HCT116 (cell line): ENCODE results near the gene C5orf34. TPM values are rescaled to one million over a fixed set of nuclear protein-coding genes. Genes with fewer than 3 reads are reported as not detected.

Experiments
- ATAC-seq: fragments of 200-7000 bp; cut with Tn5 transposase; 2 replicates; pipeline ENCODE4 v1.9.1; 2020; ENCODE audit warnings: mild to moderate bottlenecking, moderate library complexity
- BruUV-seq: library from RNA; stranded (reverse); fragments of 400-500 nt; replicated peaks from 2 replicates; lab custom pipeline; 2021; lab: Mats Ljungman, UMichigan
- CTCF ChIA-PET: fragments of 300-600 bp; sonication (Branson Sonifier 250); formaldehyde crosslinking; loops from one replicate; lab custom pipeline; 2021; ENCODE audit warnings: antibody characterized with exemption; lab: Charles Lee
- POLR2A ChIA-PET: fragments of 300-600, 350-600 bp; sonication (Branson Sonifier 250); formaldehyde crosslinking; loops from one replicate; lab custom pipeline; 2021; ENCODE audit warnings: antibody characterized with exemption; lab: Charles Lee
- RAD21 ChIA-PET, 2 experiments: fragments of 300-600 bp; sonication (Branson Sonifier 250); formaldehyde crosslinking; loops; one replicate each; lab custom pipeline; 2023; ENCODE audit warnings: low total read pairs in 2 of 2; ENCODE audit not compliant: uncharacterized antibody in 2 of 2, unreplicated experiment in 2 of 2, low non-redundant PET in 1 of 2; lab: Charles Lee
- DNase-seq: peaks from one replicate; pipeline ENCODE4 v3.0.0-alpha.2; 2010; ENCODE audit warnings: low read depth, low spot score
- H2AFZ ChIP-seq: fragments of 200-600 bp; shearing (Covaris generic), sonication (generic); 2 replicates; pipeline ENCODE4 v1.6.1; 2017; ENCODE audit warnings: low read depth, mixed run types, mixed read lengths, antibody characterized with exemption, low read length; ENCODE audit not compliant: poor library complexity, severe bottlenecking
- H3K27ac ChIP-seq: 2 replicates; pipeline ENCODE4 v1.5.1; 2012; ENCODE audit warnings: low read depth, low read length
- H3K27me3 ChIP-seq: fragments of 200-600 bp; sonication (generic); 2 replicates; pipeline ENCODE4 v1.6.1; 2016; ENCODE audit warnings: mixed run types, low read length, mixed read lengths; ENCODE audit not compliant: insufficient read depth
- H3K36me3 ChIP-seq, 2 experiments: fragments of 200-500 bp in 1 of 2; fragments of 200-600 bp in 1 of 2; sonication (Bioruptor generic) in 1 of 2; sonication (generic) in 1 of 2; 2 replicates each; pipeline versions ENCODE4 v1.5.1 to v1.6.1; 2014 to 2016; ENCODE audit warnings: low read length in 2 of 2, inconsistent platforms in 1 of 2, mixed read lengths in 1 of 2, mixed run types in 1 of 2; ENCODE audit not compliant: insufficient read depth in 2 of 2, control insufficient read depth in 1 of 2
- H3K4me1 ChIP-seq, 2 experiments: fragments of 200-600 bp in 1 of 2; sonication (generic) in 1 of 2; 2 replicates each; pipeline versions ENCODE4 v1.5.1 to v1.6.1; 2012 to 2017; ENCODE audit warnings: low read length in 2 of 2, inconsistent platforms in 1 of 2, mild to moderate bottlenecking in 1 of 2, mixed read lengths in 1 of 2, mixed run types in 1 of 2, moderate library complexity in 1 of 2; ENCODE audit not compliant: insufficient read depth in 2 of 2, control insufficient read depth in 1 of 2
- H3K4me2 ChIP-seq: fragments of 200-600 bp; sonication (generic); 2 replicates; pipeline ENCODE4 v1.6.1; 2017; ENCODE audit warnings: mixed run types, low read length, mixed read lengths
- H3K4me3 ChIP-seq, 2 experiments: fragments of 200-600 bp in 1 of 2; sonication (generic) in 1 of 2; replicated peaks in 1 of 2; 2 replicates each; pipeline ENCODE4 v1.5.1; 2011 to 2016; ENCODE audit warnings: low read length in 2 of 2, control low read depth in 1 of 2, low read depth in 1 of 2, mild to moderate bottlenecking in 1 of 2, mixed read lengths in 1 of 2, mixed run types in 1 of 2
- H3K79me2 ChIP-seq: fragments of 200-600 bp; sonication (generic); 2 replicates; pipeline ENCODE4 v1.6.1; 2017; ENCODE audit warnings: mild to moderate bottlenecking, mixed run types, low read length, moderate library complexity, mixed read lengths; ENCODE audit not compliant: insufficient read depth
- H3K9ac ChIP-seq: fragments of 200-600 bp; sonication (generic); 2 replicates; pipeline ENCODE4 v1.6.1; 2016; ENCODE audit warnings: low read length, mixed read lengths
- H3K9me2 ChIP-seq: fragments of 200-600 bp; sonication (generic), shearing (Covaris generic); 2 replicates; pipeline ENCODE4 v1.6.1; 2017; ENCODE audit warnings: mixed run types, mild to moderate bottlenecking, moderate library complexity; ENCODE audit not compliant: insufficient read depth
- H3K9me3 ChIP-seq, 2 experiments: fragments of 200-500 bp in 1 of 2; fragments of 200-600 bp in 1 of 2; sonication (Bioruptor generic) in 1 of 2; sonication (generic) in 1 of 2; 2 replicates each; pipeline ENCODE4 v1.6.1; 2014 to 2017; ENCODE audit warnings: low read length in 2 of 2, mixed read lengths in 2 of 2, inconsistent platforms in 1 of 2, low read depth in 1 of 2, mild to moderate bottlenecking in 1 of 2, mixed run types in 1 of 2, moderate library complexity in 1 of 2; ENCODE audit not compliant: control insufficient read depth in 1 of 2, insufficient read depth in 1 of 2
- H4K20me1 ChIP-seq: fragments of 200-600 bp; sonication (generic), shearing (Covaris generic); 2 replicates; pipeline ENCODE4 v1.6.1; 2017; ENCODE audit warnings: mixed run types, mild to moderate bottlenecking, moderate library complexity; ENCODE audit not compliant: insufficient read depth
- CBX3 ChIP-seq: IDR thresholded peaks from 2 replicates; pipeline ENCODE4 v1.6.1; 2012; ENCODE audit warnings: low read depth
- CTCF ChIP-seq, 3 experiments: fragments of 200-600 bp in 1 of 3; sonication (generic) in 1 of 3; IDR thresholded peaks in 2 of 3; conservative IDR thresholded peaks in 1 of 3; 2 replicates each; pipeline ENCODE4 v1.5.1; 2012 to 2017; ENCODE audit warnings: low read depth in 2 of 3, low read length in 2 of 3, antibody characterized with exemption in 1 of 3, borderline replicate concordance in 1 of 3, control low read depth in 1 of 3, mild to moderate bottlenecking in 1 of 3, mixed read lengths in 1 of 3, mixed run types in 1 of 3, moderate library complexity in 1 of 3; ENCODE audit not compliant: insufficient read depth in 1 of 3
- ELF1 ChIP-seq: IDR thresholded peaks from 2 replicates; pipeline ENCODE4 v1.6.1; 2012; ENCODE audit warnings: low read depth, borderline replicate concordance
- FOSL1 ChIP-seq: IDR thresholded peaks from 2 replicates; pipeline ENCODE4 v1.6.1; 2012; ENCODE audit warnings: low read depth
- JUND ChIP-seq: IDR thresholded peaks from 2 replicates; pipeline ENCODE4 v1.6.1; 2012
- POLR2A ChIP-seq: IDR thresholded peaks from 2 replicates; pipeline ENCODE4 v1.7.0; 2011; ENCODE audit warnings: borderline replicate concordance; ENCODE audit not compliant: insufficient read depth, insufficient read length; ENCODE audit errors: extremely low read depth
- RAD21 ChIP-seq: IDR thresholded peaks from 2 replicates; pipeline ENCODE4 v1.6.1; 2012; ENCODE audit warnings: low read depth, mild to moderate bottlenecking
- REST ChIP-seq: IDR thresholded peaks from 2 replicates; pipeline ENCODE4 v1.6.1; 2012; ENCODE audit warnings: low read depth
- SP1 ChIP-seq: IDR thresholded peaks from 2 replicates; pipeline ENCODE4 v1.6.1; 2012; ENCODE audit warnings: low read depth
- TCF7L2 ChIP-seq: IDR thresholded peaks from 2 replicates; pipeline ENCODE4 v1.7.0; 2011; ENCODE audit warnings: borderline replicate concordance, inconsistent platforms; ENCODE audit not compliant: insufficient read depth, insufficient read length; ENCODE audit errors: extremely low read depth
- ZFX ChIP-seq: fragments of 450-650 bp; IDR thresholded peaks from 2 replicates; pipeline ENCODE4 v1.6.1; 2017
- intact Hi-C: fragments of 100-400 bp; cut with micrococcal nuclease; formaldehyde crosslinking; loops from 2 replicates; pipeline ENCODE4 v1.10.0; 2022
- total RNA-seq: library from RNA; stranded (reverse); gene quantifications from one replicate; pipeline ENCODE4 v1.2.1, GENCODE V29; 2021; ENCODE audit not compliant: unreplicated experiment
- TF ChIP-seq, protein P1 (sequence below): IDR thresholded peaks from 2 replicates; pipeline ENCODE4 v1.6.1; 2012

The C5orf34 gene
- total RNA-seq, 1 experiment from 2014 or later = 4.8 TPM

DNA sequence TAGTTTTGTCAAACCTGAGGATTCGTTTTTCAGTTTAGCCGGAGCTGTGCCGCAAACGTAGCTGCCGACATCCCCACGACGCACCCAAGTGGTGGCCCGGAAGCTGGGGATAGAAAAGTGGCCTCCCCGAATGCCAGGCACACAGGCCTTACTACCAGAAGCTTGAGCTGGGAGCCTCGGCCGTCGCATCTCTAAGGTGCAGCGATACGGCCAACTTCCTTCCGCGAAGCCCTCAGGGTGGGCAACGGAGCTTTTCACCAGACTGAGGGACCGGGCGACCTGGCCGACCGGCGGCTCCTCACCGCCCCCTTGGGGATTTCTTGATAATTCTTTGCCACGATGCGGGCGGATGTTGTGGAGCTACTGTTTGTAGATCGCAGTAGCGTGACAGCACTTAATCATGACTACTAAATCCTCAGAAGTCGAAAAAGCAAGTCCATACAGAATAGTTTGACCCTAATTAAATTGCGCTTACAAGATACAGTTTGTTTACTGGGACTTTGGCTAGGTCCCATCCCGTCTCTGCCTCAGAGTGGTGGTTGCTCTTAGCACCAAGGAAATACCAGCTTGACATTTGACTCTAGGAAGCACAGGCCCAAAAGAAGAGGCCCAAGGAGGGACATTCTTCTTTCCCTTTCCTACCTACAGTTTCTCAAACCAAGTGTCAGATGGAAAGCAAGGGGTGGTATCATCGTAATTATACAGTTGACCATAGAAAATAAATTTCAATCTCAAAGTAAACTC lies 30.7 kb downstream of the C5orf34 start (continued):
- TF ChIP-seq CTCF (IDR thresholded peaks at IDR 0.05 in 2 of 3, conservative IDR thresholded peaks at IDR 0.05 in 1 of 3; ENCODE audit: borderline replicate concordance in 1 of 3, insufficient read depth in 1 of 3, low read depth in 2 of 3, low read length in 2 of 3) (peak; percentile 44 to 75 (median 74)), FOSL1 (no peak), RAD21 (peak; percentile 57), SP1 (0 out of 2 replicates have a peak, but pooled peaks have one; percentile 5), ZFX (peak; percentile 65), ELF1 (0 out of 2 replicates have a peak, but pooled peaks have one; percentile 41)

DNA sequence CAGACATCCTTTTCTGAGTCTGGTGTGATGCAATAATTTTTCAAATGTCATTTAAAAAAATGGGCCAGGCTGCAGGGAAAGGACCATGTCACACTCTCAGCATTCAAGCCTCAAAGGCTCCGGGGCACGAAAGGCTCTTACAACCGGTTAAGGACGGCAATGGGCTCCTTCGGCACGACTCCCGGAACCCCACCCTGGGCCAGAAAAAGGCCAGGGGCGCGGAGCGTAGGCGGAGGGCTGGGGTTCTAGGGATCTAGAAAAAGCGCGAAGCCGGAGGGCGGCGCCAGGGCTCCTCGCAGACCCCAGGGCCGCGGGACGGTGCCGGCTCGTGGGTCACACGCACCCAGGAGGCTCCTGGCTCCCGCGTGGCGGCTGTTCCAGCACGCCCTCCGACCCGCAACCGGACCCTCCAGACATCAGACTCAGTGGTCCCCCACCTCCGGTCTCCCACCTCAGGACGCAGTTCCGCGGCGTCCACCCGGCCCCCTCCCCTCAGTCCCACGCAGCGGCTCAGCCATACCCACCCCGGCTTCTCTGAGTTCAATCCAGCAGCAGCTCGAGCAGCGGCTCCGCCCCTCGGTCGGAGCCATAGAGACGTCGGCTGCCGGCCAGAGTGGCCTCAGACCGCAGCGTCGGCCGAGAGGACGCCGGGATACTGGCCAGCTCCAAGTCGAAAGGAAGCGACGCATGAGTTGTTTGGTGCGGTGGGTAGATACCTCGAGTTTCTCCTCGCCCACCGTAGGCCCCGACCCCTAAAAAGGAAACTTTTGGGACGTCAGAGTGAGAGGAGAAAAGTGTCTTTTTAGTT lies 31.4 kb downstream of the C5orf34 start, which contains the start of gene TMEM267:
TSS of gene TMEM267 (minus strand) at position 568 of the 808 bp plus-strand sequence. CDS start 29,896 bp downstream, outside the sequence.
- CTCF ChIA-PET = interaction anchor here (0.8 to 2.2 kb wide), 24 partner anchors 8 to 1290 kb away, joined by 3 to 16 read pairs (median 4); partner anchors contain the start of genes C5orf34, HMGCS1 and ZNF131
- H3K4me2 ChIP-seq = peak within 1 kb of the TSS; percentile 84
- H3K9ac ChIP-seq = peak within 1 kb of the TSS; percentile 92
- H3K36me3 ChIP-seq = peaks cover 0 to 2% of the 10 kb centered on the region in 2 experiments; a peak in 1 of 4 replicates
- H3K27ac ChIP-seq = peak within 1 kb of the TSS; percentile 73
- no peaks in the 10 kb centered on the region for H3K9me2 ChIP-seq
- peak within 1 kb of the TSS; percentile 74 to 90 for H3K4me3 ChIP-seq
- intact Hi-C loops = loop anchor here (5.0 to 10.0 kb wide), 3 partner anchors 74 to 259 kb away; partner anchors contain the start of gene PAIP1
- no peaks in the 10 kb centered on the region for H3K27me3 ChIP-seq
- H4K20me1 ChIP-seq = no peaks in the 10 kb centered on the region
- BruUV-seq = TSS peak; percentile 62
- peaks cover 41% of the 10 kb centered on the region for H3K79me2 ChIP-seq
- POLR2A ChIA-PET = interaction anchor here (0.9 to 1.7 kb wide), 11 partner anchors 8 to 1907 kb away, joined by 3 to 10 read pairs (median 3); partner anchors contain the start of genes C5orf34 and HMGCS1
- peak; percentile 78 for DNase-seq
- H3K9me3 ChIP-seq = no peaks in the 10 kb centered on the region
- RAD21 ChIA-PET = interaction anchor here in 1 of 2 experiments (1.0 kb wide), 1 partner anchor 82 kb away, joined by 4 read pairs; no protein-coding TSS in a partner anchor
- H3K4me1 ChIP-seq = peaks cover 2 to 16% of the 10 kb centered on the region in 2 experiments; a peak in 2 of 4 replicates
- peak; percentile 93 for ATAC-seq
- peak within 1 kb of the TSS; percentile 26 for H2AFZ ChIP-seq
- TF ChIP-seq CBX3 = 0 out of 2 replicates have a peak, but pooled peaks have one; percentile 44
- TF ChIP-seq, protein P1, sequence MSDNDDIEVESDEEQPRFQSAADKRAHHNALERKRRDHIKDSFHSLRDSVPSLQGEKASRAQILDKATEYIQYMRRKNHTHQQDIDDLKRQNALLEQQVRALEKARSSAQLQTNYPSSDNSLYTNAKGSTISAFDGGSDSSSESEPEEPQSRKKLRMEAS = peak; percentile 62
- TF ChIP-seq ELF1 = no peak
- no peak for TF ChIP-seq REST
- no peak for TF ChIP-seq FOSL1
- peak; percentile 83 for TF ChIP-seq POLR2A
- no peak for TF ChIP-seq RAD21
- peak; percentile 21 for TF ChIP-seq TCF7L2
- no peak for TF ChIP-seq JUND
